GM23248 (cell line): Measurements from ENCODE around the gene XG.

Experiments used
- EZH2 ChIP-seq: fragments of 200-600 bp; sonication (generic); IDR thresholded peaks from 2 replicates; pipeline ENCODE4 v1.6.1; 2018; ENCODE audit warnings: antibody characterized with exemption, mild to moderate bottlenecking; ENCODE audit not compliant: insufficient read depth, poor library complexity, severe bottlenecking
- EZH2phosphoT487 ChIP-seq: fragments of 200-600 bp; sonication (generic); IDR thresholded peaks from 2 replicates; pipeline ENCODE4 v1.6.1; 2018; ENCODE audit warnings: antibody characterized with exemption, moderate library complexity, mild to moderate bottlenecking, low read depth; ENCODE audit not compliant: insufficient read depth

DNA sequence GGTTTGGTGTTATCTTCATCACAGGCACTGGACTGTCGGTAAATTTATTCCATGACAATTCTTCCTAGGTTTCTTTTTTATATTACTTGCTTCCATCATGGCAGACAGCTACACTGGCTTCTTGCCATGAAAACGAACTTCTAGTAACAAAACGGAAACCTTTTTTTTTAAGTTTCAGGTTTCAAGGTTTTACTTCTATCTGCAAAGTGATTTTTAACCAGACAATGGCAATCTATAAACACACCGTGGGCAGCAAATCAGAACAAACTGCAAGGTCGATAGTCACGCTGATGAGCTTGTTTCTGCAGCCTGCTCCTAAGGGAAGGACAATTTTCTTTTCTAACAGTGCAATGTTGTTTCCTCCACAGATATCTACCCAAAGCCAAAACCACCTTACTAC, 29.9 kb downstream of the XG start:
- no peak for TF ChIP-seq EZH2phosphoT487
- TF ChIP-seq EZH2, result no peak
